GM18508 (cell line): ENCODE results near the gene CRYGD.

Experiments
- ATAC-seq: cut with Tn5 transposase; IDR thresholded peaks from one replicate; pipeline ENCODE4 v1.9.1; 2021; ENCODE audit warnings: moderate number of reproducible peaks; ENCODE audit not compliant: insufficient read depth, unreplicated experiment

The CRYGD gene

GRCh38 chr2:208092093-208092832, 32.1 kb downstream of the CRYGD start:
- no peak for ATAC-seq

DNA sequence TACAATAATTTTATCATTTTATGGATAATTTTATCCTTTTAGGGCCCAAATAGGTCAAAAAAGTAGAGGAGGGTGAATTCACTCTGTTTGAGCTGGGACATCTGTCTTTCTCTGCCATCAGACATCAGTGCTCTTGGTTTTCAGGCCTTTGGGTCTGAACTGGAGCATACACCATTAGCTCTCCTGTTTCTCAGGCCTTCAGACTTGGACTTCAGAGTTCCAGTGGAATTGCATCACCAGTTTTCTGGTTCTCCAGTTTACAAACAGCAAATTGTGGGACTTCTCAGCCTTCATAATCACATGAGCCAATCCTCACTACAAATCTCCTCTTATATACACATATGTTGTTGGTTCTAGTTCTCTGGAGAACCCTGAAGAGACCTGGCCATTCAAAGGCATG, 33.9 kb downstream of the CRYGD start:
- no peak for ATAC-seq

GRCh38 chr2:208086029-208086428, 38.3 kb downstream of the CRYGD start:
- ATAC-seq = no peak

DNA sequence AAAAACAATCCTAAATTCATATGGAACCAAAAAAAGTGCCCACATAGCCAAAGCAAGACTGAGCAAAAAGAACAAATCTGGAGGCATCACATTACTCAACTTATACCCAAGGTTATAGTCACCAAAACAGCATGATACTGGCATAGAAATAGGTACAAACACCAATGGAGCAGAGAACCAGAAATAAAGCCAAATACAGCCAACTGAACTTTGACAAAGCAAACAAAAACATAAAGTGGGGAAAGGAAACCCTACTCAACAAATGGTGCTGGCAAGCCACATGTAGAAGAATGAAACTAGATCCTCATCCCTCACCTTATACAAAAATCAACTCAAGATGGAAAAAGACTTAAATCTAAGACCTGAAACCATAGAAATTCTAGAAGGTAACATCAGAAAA, 40.5 kb downstream of the CRYGD start:
- ATAC-seq = no peak

- ATAC-seq = no peak
Measured at GRCh38 chr2:208077276-208077675, 47.0 kb downstream of the CRYGD start.

- no peak for ATAC-seq
Measured at GRCh38 chr2:208074610-208075356, 49.5 kb downstream of the CRYGD start.

DNA sequence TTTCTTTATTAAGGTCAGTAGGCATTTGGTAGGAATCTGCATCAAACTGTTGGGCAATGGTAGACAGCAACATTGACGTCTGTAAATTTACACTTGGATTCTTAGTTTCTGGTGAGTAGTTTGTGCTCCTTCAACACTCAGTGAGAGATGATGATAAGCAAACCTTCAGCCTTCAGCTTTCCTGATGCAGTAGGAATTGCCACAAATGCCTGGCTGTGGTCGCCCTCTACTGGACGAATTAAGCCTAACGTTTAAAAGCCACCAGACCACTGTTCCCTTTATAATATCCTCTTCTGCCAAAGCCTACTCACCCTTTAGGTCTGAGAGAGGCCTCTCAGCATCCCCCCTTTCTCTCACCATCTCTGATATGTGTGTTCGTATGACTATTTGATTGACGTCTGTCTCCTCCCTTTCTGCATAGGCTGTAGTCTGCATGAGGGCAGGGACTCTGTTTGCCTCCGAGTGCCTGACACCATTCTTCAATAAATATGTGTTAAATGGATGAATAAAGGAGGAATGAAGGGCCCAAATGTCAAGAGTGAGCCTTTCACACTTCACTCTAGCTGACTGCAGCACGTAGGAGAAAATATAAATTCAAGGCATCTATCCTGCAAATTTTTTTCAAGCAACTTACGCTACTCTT, 52.0 kb downstream of the CRYGD start:
- peak; percentile 81 for ATAC-seq
